HG03521 (cell line): ENCODE measurements around the gene HTR4.
A peak's percentile ranks its signal among the peaks of the same experiment; 100 is the strongest.

ENCODE experiments used
- ATAC-seq: cut with Tn5 transposase; IDR thresholded peaks from one replicate; pipeline ENCODE4 v1.9.1; 2021; ENCODE audit warnings: mild to moderate bottlenecking, moderate library complexity; ENCODE audit not compliant: unreplicated experiment

Gene HTR4

GRCh38 chr5:148445578-148445977 lies 208.7 kb downstream of the HTR4 start:
- ATAC-seq, result no peak

GRCh38 chr5:148443998-148444397 lies 210.3 kb downstream of the HTR4 start:
- ATAC-seq, result peak; percentile 83

DNA sequence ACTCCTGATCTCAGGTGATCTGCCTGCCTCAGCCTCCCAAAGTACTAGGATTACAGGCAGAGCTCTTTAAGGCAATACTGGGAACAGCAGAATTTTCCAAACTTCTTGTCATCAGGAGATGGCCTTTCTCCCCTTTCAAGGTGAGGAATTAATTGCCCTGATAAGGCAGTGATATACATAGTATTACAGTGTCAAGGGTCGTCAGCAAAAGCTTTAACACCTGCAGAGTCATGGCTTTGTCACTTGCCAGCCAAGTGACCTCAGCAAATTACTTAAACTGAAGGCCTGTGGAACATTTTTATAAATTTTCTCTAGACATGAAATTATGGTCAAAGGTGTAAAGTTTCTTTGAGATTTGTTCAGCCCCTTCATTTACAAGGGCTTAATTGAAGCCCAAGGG lies 211.1 kb downstream of the HTR4 start:
- no peak for ATAC-seq

GRCh38 chr5:148438933-148439332 lies 215.4 kb downstream of the HTR4 start:
- no peak for ATAC-seq

GRCh38 chr5:148437249-148437648 lies 217.1 kb downstream of the HTR4 start:
- no peak for ATAC-seq

DNA sequence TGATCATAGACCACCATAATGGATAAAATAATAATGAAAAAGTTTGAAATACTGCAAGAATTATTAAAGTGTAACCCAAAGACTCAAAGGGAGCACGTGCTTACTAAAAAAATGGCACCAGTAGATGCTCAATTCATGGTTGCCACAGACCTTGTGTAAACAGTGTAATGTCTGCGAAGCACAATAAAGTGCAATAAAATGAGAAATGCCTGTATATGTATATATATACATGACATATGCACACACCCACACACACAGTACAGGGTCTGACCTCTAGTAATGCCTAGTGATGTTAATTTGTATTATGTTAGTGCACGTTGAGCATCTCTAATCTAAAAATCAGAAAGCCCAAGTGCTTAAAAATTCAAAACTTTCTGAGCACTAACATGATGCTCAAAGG lies 218.3 kb downstream of the HTR4 start:
- ATAC-seq, result no peak

- ATAC-seq, result no peak
Measured at GRCh38 chr5:148433826-148434225, 220.5 kb downstream of the HTR4 start.
